GM19452 (cell line): ENCODE results near the gene CALML3.

Source experiments
- ATAC-seq: cut with Tn5 transposase; IDR thresholded peaks from one replicate; pipeline ENCODE4 v1.9.1; 2021; ENCODE audit not compliant: unreplicated experiment

Gene CALML3

GRCh38 chr10:5523796-5524574 is 776 bp upstream of the CALML3 start:
- no peak for ATAC-seq

DNA sequence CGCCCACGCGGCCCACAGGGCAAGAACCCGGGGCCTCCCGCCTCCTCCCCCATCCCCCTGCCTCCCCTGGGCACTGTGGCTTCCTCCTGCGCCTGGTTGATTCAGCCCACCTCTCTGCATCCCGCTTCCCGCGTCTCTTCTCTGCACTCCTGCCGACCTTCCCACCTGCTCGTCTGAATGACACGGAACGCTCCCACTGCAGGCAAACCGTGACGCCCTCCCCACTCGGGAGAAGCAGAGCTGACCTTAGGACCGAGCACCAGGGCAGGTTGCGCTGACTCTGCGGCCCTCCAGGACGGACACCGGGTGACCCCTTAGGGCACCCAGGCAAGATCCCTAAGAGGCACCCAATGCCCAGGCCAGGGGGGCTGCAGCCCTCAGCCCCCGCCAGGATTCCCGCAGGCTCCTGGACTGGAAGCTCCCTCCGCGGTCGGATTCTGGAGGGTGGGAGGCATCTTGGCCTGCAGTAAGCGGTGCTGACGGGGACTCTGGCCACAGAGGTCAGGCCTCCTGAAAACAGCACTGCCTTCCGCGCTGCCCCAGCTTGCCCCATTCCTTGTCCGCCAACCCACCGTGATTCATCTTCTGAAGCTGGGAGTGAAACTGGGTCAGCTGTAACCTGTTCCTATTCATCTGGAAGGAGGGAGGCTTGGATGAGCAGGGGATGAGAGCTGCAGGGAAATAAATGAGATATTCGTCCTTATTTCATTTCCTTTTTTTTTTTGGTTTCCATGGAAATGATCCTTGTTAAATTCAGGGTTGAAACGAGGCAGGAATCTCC is 990 bp downstream of the CALML3 start:
- ATAC-seq, result no peak

DNA sequence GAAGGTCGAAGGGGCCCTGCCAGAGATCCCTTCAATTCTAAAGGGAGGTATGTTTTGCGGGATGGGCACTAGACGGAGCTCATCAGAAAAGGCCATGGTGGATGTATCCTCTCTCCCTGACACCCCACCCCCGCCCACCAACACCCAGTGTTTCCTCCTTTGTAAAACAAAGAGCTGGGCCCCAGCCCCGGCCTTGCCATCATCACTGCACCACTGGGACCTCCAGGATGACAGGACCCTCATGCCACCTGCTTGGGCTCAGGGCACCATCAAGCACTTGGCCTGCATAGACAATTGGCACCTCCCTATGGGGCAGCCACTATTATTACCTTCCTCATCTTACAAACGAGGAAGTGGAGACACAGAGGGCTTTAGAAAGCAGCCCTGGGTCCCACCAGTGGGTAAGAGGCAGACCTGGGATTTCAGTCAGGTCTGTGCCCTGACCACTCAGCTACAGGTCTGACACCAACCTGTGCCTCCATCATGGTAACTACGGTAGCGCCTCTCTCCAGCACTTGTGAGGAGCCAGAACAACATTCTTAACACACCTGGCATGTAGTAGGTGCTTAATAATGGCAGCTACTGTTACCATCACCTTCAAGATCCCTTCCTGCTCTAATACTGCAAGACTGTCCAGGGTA is 2.0 kb downstream of the CALML3 start:
- no peak for ATAC-seq

GRCh38 chr10:5527332-5528200 is 2.8 kb downstream of the CALML3 start:
- ATAC-seq, result no peak

GRCh38 chr10:5528989-5529701 is 4.4 kb downstream of the CALML3 start:
- ATAC-seq, result no peak

DNA sequence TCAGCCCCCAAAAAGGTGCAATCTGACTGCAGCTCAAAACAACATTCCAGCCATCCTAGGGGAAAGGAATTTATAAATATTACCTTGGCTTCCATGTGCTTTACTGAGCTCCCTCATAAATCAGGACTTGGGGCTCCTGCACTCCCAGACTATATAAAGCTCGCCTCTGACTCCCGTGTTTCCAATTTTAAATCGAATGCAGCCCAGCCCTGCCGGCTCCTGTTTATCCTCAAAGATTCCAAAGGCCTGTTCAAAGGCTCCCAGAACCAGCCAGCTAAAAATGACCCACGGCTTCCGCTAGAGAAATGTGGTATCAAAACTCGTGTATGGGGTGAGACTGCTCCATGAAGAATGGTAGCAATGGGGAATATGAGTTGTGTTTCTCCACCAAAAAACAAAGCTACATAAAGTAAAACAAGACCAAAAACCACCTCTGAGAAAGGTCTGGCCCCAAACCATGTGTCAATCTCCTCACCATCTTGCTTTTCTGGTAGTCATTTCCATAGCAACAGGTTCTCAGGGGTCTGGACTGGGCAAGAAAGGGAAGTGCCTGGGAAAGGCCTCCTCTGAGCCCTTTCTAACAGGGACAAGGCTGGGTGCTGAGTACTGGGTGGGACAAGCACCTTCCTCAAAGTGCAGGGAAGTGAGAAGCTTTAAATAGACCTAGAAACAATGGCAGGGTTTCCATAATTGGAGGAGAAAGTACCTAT is 5.1 kb downstream of the CALML3 start:
- ATAC-seq, result no peak

GRCh38 chr10:5530412-5530806 is 5.6 kb downstream of the CALML3 start:
- no peak for ATAC-seq

- ATAC-seq, result no peak
Observed at GRCh38 chr10:5530846-5531557, 6.2 kb downstream of the CALML3 start.

DNA sequence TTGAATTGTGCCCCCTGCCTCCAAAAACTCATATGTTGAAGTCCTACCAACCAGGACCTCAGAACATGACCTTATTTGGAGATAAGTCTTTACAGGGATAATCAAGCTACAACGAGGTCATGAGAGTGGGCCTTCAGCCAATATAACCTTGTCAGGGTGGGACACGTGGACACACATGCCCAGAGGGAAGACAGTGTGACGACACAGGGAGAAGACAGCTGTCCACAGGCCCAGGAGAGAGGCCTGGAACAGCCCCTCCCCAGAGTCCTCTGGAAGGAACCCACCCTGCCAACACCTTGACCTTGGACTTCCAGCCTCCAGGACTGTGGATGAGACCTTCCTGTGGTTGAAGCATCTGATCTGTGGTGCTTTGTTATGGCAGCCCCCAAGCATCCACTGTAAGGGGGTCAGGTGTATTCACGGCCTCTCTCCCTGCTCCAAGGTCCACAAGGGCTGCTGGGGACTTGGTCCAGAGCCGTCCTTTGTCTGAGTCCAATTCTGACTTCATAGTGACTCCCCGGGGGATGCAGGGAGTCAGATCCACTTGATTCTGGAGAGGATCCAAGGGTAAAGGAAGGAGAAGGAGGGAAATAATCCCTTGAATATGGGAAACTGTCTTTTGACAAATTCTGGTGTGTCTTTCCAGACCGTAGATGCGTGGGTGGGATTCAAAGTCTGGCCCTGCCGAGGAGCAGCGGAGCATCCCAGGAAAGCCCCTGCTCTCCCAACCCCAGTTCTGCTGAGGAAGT is 7.0 kb downstream of the CALML3 start:
- ATAC-seq, result no peak

- no peak for ATAC-seq
Observed at GRCh38 chr10:5532307-5532605, 7.5 kb downstream of the CALML3 start.

DNA sequence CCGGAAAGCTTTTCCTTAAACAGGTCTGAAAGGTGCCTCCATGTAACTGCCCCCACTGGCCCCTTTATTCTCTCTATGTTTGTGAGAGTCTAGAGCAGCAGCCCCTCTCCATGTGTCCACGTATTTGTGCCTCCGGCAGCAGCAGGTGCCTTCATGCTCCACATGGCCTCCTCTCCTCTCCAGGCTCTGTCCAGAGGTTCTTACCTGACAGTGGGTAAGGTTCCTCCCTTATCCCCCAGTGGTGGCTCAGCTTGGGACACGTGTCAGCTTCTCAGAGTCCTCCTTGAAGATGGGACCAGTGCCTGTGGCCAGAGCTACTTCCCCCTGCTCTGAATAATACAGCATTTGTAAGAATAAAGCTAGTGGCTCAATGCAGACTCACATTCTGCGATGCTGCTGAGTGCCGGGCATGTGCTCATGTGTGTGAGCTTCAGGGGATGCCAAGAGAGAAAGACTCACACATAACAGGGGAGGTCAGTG is 7.9 kb downstream of the CALML3 start:
- ATAC-seq, result no peak

GRCh38 chr10:5533098-5533731 is 8.5 kb downstream of the CALML3 start:
- ATAC-seq, result no peak

- no peak for ATAC-seq
Observed at GRCh38 chr10:5534051-5534821, 9.5 kb downstream of the CALML3 start.

GRCh38 chr10:5534880-5535856 is 10.4 kb downstream of the CALML3 start:
- ATAC-seq, result no peak

DNA sequence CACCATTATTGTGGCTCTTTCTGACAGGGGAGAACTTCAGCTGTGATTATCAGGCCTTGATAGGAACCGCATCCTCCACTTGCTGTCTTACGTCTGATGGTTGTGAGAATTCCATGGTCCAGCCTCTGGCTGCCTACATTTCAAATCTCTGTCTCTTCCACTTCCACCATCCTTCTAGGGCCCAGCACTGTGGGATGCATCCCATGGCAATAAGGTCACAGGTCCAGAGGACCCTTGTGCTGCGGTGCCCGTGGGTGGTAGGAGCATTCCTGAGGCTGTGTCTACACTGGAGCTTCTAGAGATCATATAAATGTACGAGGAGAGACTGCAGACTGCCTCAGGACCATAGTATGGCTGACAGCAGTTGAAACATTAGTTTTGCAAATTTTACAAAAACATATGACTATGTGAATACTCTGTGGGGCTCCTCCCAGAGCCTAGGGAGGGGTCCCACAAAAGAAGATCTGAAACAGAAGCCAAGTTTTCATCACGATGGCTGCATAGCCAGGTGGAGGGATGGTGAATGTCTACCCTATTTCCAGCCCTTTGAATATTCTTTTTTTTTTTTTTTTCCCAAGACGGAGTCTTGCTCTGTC is 11.8 kb downstream of the CALML3 start:
- no peak for ATAC-seq

DNA sequence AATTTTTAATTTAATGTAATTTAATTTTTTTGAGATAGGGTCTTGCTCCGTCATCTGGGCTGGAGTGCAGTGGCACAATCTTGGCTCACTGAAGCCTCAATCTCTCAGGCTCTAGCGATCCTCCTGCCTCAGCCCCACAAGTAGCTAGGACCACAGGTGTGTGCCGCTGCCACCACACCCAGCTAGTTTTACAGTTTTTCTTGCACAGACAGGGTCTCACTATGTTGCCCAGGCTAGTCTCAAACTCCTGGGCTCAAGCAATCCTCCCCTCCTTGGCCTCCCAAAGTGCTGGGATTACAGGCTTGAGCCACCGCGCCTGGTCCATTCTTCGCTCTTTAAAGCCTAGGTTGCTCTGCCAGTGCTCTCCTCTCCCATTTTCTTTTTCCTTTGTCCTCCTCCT is 12.9 kb downstream of the CALML3 start:
- no peak for ATAC-seq
